RWPE2 (cell line): ENCODE measurements around the gene LDB2.

Source experiments
- ATAC-seq: fragments of 200-7000 bp; cut with Tn5 transposase; 3 replicates; pipeline ENCODE4 v1.9.1; 2021; ENCODE audit warnings: low read depth
- DNase-seq: peaks from one replicate; pipeline ENCODE4 v3.0.0-alpha.2; 2020; ENCODE audit warnings: low spot score
- H3K27ac ChIP-seq: fragments of 450-650 bp; 2 replicates; pipeline ENCODE4 v1.5.1; 2017; ENCODE audit warnings: mild to moderate bottlenecking; ENCODE audit not compliant: poor library complexity, severe bottlenecking
- H3K27me3 ChIP-seq: fragments of 250-450 bp; sonication (Bioruptor Pico); 2 replicates; pipeline ENCODE4 v1.5.1; 2021; ENCODE audit warnings: mild to moderate bottlenecking, moderate library complexity; ENCODE audit not compliant: insufficient read depth, poor library complexity, severe bottlenecking
- H3K36me3 ChIP-seq: fragments of 250-450 bp; sonication (Bioruptor Pico); 2 replicates; pipeline ENCODE4 v1.5.1; 2020; ENCODE audit warnings: low read depth, mild to moderate bottlenecking, moderate library complexity
- H3K4me1 ChIP-seq: fragments of 250-450 bp; sonication (Bioruptor Pico); 2 replicates; pipeline ENCODE4 v1.5.1; 2021; ENCODE audit warnings: mild to moderate bottlenecking, moderate library complexity; ENCODE audit not compliant: insufficient read depth, poor library complexity, severe bottlenecking
- H3K4me3 ChIP-seq: fragments of 250-450 bp; sonication (Bioruptor Pico); 2 replicates; pipeline ENCODE4 v1.5.1; 2021; ENCODE audit warnings: mild to moderate bottlenecking, moderate library complexity; ENCODE audit not compliant: severe bottlenecking
- H3K9me3 ChIP-seq: fragments of 250-450 bp; sonication (Bioruptor Pico); 2 replicates; pipeline ENCODE4 v1.5.1; 2021; ENCODE audit warnings: mild to moderate bottlenecking, moderate library complexity; ENCODE audit not compliant: severe bottlenecking
- CTCF ChIP-seq: fragments of 450-650 bp; IDR thresholded peaks from one replicate; pipeline ENCODE4 v1.5.1; 2017; ENCODE audit warnings: mild to moderate bottlenecking, moderate library complexity; ENCODE audit not compliant: poor library complexity, severe bottlenecking

The LDB2 gene

GRCh38 chr4:16814361-16814760, 84.1 kb downstream of the LDB2 start:
- ATAC-seq (no peak), DNase-seq (no peak)
- Histone ChIP-seq H3K36me3 (no peaks in the 10 kb centered on the region), H3K27me3 (no peaks in the 10 kb centered on the region), H3K9me3 (no peaks in the 10 kb centered on the region), H3K4me3 (no peak overlapping the region), H3K27ac (no peak overlapping the region), H3K4me1 (no peaks in the 10 kb centered on the region)
- TF ChIP-seq CTCF, result no peak

GRCh38 chr4:16812041-16812440, 86.4 kb downstream of the LDB2 start:
- H3K4me1 ChIP-seq, result no peaks in the 10 kb centered on the region
- H3K9me3 ChIP-seq, result no peaks in the 10 kb centered on the region
- no peaks in the 10 kb centered on the region for H3K27me3 ChIP-seq
- DNase-seq (no peak), ATAC-seq (no peak)
- no peak overlapping the region for H3K4me3 ChIP-seq
- no peaks in the 10 kb centered on the region for H3K36me3 ChIP-seq
- no peak overlapping the region for H3K27ac ChIP-seq
- no peak for TF ChIP-seq CTCF

GRCh38 chr4:16809943-16810342, 88.5 kb downstream of the LDB2 start:
- H3K9me3 ChIP-seq, result no peaks in the 10 kb centered on the region
- no peak overlapping the region for H3K4me3 ChIP-seq
- TF ChIP-seq CTCF, result no peak
- ATAC-seq (no peak), DNase-seq (no peak)
- no peak overlapping the region for H3K27ac ChIP-seq
- H3K27me3 ChIP-seq, result no peaks in the 10 kb centered on the region
- H3K36me3 ChIP-seq, result no peaks in the 10 kb centered on the region
- no peaks in the 10 kb centered on the region for H3K4me1 ChIP-seq

- ATAC-seq (no peak), DNase-seq (no peak)
- no peaks in the 10 kb centered on the region for H3K27me3 ChIP-seq
- TF ChIP-seq CTCF, result no peak
- H3K27ac ChIP-seq, result no peak overlapping the region
- no peaks in the 10 kb centered on the region for H3K36me3 ChIP-seq
- H3K4me3 ChIP-seq, result no peak overlapping the region
- no peaks in the 10 kb centered on the region for H3K4me1 ChIP-seq
- no peaks in the 10 kb centered on the region for H3K9me3 ChIP-seq
Observed at GRCh38 chr4:16809064-16809463, 89.4 kb downstream of the LDB2 start.

- Histone ChIP-seq H3K36me3 (no peaks in the 10 kb centered on the region), H3K4me3 (no peak overlapping the region), H3K9me3 (no peaks in the 10 kb centered on the region), H3K27me3 (no peaks in the 10 kb centered on the region), H3K27ac (no peak overlapping the region), H3K4me1 (no peaks in the 10 kb centered on the region)
- TF ChIP-seq CTCF, result no peak
- DNase-seq, result no peak
- ATAC-seq, result no peak
Observed at GRCh38 chr4:16807355-16807754, 91.1 kb downstream of the LDB2 start.
